Smooth muscle cell of bladder (primary cell): ENCODE data around the gene USP50. TPM values are rescaled to one million over a fixed set of nuclear protein-coding genes. Genes with fewer than 3 reads are reported as not detected.

ENCODE experiments used
- total RNA-seq: library from RNA; depleted of rRNA; stranded (reverse); fragments of >200 nt; gene quantifications from 2 replicates; pipeline ENCODE4 v1.2.3, GENCODE V29; 2014

The USP50 gene
- total RNA-seq = 0.28 and 0.43 TPM in 2 replicates

GRCh38 chr15:50546566-50546965 lies at the start of gene USP50:
USP50 (minus strand) TSS chr15:50546666; CDS start chr15:50546525, 141 bp downstream.

Other genes starting within 250 kb of the USP50 start
- gene GABPB1, start 191.5 kb downstream of the USP50 start, total RNA-seq = 40.1 and 41.0 TPM in 2 replicates
- gene USP8, start 122.3 kb downstream of the USP50 start, total RNA-seq = 35.3 and 39.0 TPM in 2 replicates
- 57.0 and 61.8 TPM in 2 replicates for gene TRPM7, start 140.1 kb upstream of the USP50 start, total RNA-seq
- 71.4 and 88.7 TPM in 2 replicates for gene SPPL2A, start 219.0 kb upstream of the USP50 start, total RNA-seq